Stimulated activated naive CD4-positive, alpha-beta T cell (primary cell): ENCODE results near the gene ZDHHC7.

ENCODE experiments used
- DNase-seq, 6 experiments: peaks; one replicate each; lab custom pipeline; 2025; lab: John Stamatoyannopoulos, UW

ZDHHC7 gene

DNA sequence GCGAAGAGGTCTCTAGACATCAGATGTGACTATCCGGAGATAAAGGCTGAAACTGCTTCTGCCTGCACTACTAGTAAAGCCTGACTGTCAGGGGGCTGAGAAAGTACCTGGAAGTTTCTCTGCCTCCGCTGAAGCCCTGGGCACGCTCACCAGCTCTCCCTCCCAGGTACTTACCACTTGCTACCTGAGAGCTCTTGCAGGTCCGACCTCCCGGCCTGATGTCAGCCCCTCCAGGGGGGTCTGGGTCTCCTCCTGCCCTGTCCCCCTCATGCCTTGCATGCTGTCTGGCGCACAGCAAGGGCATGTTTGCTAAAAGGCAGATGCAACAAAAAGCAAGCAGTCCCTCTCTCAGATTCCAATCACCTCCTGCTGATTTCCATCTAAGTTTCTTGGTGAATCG lies 17.4 kb downstream of the ZDHHC7 start:
- DNase-seq: no peak

DNA sequence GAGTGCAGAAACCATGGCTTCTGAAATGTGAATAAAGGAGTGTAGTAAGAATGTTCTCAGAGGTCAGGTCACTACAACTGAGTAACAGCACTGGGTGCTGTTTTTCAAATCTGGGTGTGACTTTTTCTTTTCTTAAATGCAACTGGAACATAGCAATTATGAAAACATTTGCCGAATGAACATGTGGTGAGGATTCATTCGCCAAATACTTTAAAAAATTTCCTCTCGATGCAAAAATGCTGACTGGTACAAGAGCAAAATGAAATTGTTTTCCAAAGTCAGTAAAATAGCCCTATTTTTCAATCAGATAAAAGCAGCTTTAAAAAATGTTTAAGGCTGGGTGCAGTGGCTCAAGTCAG lies 18.6 kb downstream of the ZDHHC7 start:
- DNase-seq: no peak

DNA sequence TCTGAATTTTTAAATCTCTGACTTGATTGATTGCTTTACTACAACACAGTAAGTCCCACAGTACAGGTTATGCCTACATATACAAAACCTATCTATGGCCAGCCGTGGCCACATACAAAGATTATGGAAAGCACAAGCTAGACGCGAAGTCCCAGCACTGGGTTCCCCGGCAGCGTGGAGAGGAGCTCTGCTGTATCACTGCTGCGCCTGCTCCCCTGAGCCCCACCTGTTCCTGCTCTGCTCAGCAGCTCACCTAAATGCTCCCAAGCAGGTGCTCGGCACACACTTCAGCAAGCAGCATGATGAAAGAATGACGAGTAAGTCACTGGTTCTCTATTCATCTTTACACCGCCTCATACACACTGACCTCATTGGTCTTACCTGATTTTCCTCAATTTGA lies 20.6 kb downstream of the ZDHHC7 start:
- DNase-seq: no peak

DNA sequence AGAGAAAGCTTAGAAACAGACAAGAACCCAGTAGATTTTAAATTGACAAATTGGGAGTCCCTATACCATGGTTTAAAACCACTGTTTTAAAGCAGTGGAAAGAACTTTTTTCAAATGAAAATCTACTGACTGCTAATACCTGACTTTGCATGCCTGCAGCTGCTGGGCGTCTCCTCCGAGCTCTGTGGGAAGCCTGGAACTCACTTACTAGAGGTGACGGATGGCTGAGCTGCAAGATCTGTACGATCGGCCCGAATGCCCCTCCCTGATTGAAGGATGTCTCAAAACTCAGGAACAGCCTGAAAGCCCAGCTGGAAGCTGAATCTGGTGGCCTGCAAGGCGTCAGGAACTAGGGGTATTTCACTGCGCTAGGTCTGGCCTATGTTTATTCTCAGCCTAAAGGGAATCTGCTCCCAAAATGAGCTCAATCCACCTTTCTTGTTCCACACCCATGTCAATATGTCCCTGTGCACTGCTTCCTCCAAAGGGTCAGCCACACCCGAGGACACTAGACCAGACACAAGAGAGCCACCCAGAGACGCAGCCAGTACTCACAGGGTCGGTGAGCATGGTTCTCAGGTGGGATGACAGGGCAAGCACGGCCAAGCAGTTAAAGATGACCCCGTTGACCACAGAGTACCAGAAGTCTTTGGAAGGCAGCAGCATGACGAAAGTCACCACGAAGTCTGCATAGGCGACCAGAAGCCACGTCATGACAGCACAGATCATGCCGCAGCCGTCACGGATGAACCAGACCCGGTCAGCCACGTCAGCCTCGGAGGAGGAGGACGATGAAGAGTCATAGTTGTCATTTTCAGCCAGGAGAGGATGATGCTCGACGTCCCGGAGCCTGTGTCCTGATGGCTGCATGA lies 21.4 kb downstream of the ZDHHC7 start:
- DNase-seq: no peak

DNA sequence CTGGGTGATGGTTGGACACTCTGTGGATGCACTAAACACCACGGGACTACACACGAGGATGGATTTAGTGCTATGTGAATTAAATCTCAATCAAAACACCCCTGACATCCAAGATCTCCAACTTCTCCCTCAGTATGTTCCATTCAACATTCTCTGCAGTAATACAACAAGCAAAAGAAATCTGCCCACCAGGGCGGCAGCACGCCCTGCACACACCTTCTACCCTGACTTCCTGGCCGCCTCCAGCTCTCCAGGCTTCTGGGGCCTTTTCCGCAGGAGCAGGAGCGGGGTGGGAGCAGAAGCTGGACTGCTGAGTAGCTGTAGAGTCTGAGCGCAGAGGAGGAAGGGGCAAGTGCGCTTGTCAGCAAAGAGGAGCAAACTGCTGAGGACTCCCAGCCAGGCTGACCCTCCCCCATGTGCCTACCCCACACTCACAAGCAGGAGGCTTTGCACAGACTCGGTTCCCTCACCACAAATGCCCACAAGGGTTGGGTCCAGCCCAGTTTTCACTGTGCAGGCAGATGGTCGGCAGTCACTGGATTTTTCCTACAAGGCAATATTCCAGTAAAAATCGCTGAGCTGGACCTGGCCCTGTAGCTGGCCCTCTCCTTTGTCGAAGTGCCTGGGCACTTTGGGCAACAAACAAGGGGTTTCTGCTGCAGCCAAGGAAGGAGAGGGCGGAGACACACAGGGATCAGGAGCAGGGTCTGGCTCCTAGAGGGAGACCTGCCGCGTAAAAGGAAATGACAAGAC lies 22.8 kb downstream of the ZDHHC7 start:
- no peak for DNase-seq

DNA sequence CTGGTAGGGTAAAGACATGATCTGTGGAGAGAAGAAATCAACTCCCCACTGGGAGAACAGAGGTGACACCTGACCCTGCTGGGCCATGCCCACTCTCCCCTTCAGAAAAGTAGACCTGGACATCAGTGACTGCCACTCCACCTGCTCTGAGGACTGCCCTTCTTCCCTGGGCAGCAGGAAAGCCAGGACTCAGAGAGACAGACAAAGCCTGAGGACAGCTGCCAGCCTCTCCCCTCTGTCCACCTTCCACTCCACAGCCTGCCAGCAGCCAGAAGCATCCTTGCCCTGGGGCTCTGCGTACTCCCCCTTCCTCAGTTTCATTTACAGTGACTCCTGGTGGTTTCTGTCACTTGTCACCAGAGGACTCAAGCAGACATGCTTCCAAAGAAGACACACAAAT lies 24.5 kb downstream of the ZDHHC7 start:
- DNase-seq: no peak

DNA sequence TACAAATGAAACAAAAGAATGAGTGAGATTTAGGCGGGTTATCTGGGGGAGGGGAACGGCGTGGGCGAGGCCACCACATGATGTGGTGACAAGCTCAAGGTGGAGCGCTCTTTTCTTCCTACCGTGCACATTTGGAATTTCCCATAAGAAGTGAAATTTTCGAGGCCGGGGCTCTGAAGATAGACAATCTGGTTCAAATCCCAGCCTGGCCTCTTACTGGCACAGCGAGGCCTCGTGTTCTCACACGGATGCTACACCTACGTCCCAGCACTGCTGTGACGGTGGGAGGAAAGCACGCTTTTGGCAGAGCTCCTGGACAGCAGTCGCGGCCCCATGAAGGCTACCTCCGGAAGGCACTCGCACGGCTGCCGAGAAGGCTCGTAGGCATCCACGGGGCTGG lies 25.2 kb downstream of the ZDHHC7 start:
- no peak for DNase-seq

DNA sequence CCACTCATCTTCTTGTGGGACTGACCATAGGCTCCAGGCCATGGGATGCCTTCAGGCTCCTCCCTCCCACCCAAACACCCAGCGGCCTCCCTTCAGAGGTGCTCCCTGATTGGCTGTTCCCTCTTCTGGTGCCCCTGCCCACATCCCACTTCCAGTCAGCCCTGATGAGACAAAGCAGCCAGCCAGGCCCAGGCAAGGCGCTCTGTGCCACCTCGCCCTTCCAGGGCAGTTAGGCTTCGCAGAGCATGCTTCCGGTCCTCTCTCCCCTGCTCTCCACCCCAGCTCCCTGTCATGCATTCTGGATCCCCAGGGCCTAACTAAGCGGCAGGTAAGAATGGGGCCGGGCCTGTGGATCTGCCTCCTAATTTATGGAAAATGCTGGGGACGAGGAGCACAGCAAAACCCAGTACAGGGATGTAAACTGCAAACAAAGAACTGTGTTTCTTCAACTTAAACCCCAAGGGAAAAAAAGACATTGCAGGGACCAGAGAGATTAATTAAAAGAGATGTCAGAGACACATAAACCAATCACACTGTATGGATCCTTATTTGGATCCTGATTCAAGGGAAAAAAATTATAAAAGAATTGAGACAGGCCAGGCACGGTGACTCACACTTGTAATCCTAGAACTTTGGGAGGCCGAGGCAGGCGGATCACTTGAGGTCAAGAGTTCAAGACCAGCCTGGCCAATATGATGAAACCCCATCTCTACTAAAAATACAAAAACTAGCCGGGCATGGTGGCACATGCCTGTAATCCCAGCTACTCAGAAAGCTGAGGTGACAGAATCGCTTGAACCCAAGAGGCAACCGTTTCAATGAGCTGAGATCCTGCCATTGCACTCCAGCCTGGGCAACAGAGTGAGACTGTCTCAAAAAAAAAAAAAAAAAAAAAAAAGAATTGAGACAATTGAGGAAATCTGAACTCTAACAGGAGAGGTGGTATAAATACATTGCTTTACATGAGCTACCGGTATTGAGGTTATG lies 26.0 kb downstream of the ZDHHC7 start:
- no peak for DNase-seq

DNA sequence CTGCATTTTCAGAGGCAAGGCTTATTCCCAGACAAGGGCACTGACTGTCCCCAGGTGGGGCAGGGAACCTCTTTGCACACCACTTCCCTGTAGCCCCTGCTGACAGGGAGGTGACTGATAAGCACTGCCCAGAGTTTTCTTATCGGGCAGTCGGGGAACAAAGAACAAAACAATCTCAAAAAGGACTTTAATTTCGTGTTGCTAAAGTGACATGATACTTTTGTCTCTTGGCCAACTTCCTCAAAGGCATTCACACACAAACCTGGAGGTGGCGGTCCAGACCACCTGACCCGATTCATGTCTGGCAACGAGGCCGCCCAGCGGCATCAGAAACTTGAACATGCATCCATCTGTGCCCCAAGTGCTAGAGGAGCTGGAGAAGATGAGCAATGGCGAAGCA lies 28.9 kb downstream of the ZDHHC7 start:
- no peak for DNase-seq

DNA sequence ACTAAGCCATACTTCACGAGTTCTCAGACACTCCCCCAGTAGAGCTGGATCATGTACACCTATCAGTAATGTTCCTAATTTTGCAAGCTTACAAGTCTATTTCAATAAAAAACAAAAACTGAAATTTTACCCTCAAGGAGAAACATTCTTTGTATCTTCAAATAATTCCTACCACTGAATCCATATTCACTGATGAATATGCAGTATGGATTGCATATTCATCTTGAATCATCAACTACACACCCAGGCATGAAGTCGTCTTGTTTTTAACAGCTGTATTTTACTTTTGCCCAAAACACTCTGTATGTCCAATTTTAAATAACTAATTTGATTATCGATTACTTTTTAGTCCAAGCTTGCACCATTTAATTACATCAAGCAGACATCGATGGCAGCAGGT lies 31.8 kb downstream of the ZDHHC7 start:
- DNase-seq: no peak

DNA sequence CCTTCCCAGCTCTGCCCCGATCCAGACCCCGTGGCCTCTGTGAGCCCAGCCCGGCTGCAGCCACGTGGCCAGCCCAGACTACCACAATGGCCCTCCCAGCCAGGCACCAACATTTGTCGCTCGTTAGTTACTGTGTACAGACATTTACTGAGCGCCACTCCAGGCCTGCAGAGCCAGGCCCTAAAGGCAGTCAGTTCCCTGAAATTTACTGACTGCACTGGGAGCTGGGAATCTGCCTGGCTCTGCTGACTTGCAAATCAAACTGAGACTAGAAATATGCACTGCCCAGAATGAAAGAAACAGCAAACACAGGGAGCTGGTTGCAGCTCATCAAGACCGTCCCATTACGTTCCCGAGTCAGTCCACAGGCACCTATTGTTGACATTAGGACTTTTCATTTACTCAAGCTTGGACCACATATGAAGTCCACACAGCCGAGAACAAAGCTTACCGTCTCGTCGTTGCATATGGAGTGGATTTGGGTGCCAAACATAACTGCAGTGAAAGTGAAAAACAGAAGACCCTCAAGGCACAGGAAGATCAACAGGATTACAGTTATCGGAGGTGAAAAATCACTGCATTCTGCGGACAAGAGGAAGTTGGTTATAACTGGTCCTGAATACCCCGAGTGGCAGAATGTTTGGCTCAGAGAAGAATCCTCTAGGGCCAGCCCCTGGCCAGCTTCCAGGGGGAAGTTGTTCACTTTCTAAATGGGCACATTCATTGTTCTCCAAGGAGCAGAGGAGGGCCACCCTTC lies 34.5 kb downstream of the ZDHHC7 start:
- no peak for DNase-seq

DNA sequence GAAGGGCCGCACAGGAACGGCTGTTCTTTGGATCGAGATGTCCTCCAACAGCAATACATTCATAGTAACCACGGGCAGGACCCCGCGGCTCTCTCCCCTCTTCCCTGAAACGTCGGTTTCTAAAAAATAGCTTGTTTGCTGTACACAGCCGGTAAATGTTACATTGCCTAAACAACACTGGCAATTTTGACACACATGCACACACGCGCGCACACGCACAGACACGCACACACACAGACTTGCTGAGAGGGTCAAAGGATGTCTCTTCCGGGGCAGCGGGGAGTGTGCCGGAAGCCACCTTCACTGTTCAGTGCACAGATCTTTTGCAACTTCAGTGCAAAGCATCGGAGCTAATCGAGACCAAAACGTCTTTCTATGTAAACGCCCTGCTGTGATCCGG lies 35.8 kb downstream of the ZDHHC7 start:
- no peak for DNase-seq

DNA sequence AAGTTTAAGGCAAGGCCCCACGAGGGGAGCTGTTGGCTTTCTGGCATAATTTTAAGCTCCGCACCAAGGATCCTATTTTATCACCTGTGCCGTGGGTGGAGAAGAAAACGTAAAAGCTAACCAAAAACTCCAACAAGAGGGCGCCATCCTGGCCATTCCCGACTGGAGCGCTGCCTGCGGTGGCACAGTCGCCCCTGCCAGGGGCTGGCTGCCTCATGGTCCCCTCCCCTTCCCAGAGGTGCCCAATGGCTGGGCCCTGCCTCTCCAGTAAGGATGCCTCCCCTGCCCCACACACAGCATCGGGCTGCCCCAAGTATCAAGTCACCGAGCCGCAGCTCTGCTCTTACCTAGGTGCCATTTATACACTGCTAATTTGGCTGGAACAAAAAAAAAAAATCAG lies 36.3 kb downstream of the ZDHHC7 start:
- no peak for DNase-seq

DNA sequence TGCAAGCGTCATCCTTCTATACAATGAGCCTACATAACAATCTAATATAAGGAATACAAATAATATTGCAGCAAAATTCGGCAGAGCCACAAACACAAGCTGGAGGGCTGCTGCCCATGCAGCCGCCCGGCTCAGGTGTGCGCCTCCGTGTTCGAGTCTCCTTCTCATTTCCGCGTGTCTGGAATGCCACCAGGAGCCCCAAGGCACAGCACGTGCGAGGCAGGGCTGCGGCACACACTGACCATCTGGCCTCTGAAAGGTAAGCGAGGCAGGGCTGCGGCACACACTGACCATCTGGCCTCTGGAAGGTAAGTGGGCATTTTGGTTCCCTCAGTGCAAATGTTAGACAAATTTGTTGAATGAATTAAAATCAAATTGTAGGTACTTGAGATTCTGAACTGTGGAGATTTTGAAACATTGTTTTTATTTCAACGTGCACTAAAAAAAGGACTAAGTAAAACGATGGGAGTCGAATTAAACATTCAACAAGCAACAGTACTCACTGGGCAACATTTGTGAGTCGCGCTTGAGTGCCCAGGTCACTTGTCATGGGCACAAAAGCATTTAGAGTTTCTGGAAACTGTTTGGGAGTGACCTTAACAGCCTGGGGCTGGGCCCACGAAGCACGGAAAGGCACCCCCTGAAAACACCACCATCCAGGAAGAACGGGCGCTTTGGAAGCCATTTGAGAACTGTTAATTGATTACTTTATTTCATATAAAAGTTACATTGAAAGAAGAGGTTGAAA lies 37.4 kb downstream of the ZDHHC7 start:
- DNase-seq: no peak

DNA sequence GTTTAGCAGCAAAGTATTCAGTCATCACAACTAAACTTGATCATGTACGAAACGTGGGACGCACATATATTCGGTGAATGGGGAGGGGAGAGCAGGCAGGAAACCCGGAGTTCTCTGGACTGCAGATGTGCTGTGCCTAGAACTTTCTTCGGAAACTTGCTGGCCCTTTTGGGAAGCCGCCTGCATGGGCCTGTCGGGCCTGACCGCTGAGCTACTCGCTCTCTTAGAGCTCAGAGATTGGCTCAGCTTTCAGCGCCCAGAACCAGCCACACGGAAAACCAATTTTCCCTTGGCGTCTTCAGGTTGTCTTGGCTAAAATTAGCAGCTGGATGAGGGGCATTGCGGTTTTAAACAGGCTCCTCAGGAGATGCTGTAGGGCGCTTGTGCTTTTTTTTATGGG lies 38.1 kb downstream of the ZDHHC7 start:
- no peak for DNase-seq

DNA sequence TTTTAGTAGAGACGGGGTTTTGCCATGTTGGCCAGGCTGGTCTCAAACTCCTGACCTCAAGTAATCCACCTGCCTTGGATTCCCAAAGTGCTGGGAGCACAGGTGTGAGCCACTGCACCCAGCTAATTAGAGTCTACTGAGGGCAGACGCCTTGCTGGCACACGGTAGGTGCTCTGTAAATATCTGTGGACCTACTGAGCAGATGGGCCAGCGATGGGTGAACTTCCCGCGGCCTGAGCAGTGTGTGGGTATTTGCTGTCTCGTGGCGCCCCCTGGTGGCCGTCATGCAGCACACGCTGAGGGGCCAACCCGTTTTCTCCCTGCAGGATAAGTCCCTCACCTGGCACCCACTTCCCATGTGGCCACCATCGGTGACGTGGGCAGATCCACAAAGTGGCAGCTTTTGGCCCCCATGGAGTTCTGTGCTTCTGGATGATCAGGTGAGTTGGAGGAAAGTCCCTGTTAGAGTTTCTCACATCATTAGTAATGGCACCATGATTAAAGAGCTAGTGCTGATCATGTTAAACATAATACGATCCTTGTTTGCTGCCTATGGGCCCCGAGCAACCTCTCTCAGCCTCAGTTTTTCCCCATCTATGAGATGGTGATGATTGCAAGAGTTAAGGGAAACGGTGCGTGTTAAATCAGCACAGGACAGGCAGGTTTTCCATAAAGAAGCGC lies 40.7 kb downstream of the ZDHHC7 start:
- peak; percentile 48 to 80 (median 72) for DNase-seq

DNA sequence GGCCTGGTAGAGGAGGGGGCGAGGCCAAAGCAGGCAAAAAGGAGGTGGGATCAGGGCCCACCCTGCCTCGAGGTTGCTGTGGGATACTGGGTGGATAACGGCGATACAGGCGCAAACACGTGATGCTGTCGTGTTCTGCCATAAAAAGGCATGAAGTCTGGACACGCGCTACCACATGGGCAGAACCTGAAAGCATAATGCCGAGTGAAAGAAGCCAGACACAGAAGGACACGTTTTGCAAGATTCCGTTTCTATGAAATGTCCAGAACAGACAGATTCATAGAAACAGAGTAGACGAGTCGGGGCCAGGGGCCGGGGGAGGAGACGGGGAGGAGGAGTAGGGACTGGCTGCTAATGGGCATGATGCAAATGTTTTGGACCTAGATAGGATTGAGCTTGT lies 43.5 kb downstream of the ZDHHC7 start:
- DNase-seq: no peak

DNA sequence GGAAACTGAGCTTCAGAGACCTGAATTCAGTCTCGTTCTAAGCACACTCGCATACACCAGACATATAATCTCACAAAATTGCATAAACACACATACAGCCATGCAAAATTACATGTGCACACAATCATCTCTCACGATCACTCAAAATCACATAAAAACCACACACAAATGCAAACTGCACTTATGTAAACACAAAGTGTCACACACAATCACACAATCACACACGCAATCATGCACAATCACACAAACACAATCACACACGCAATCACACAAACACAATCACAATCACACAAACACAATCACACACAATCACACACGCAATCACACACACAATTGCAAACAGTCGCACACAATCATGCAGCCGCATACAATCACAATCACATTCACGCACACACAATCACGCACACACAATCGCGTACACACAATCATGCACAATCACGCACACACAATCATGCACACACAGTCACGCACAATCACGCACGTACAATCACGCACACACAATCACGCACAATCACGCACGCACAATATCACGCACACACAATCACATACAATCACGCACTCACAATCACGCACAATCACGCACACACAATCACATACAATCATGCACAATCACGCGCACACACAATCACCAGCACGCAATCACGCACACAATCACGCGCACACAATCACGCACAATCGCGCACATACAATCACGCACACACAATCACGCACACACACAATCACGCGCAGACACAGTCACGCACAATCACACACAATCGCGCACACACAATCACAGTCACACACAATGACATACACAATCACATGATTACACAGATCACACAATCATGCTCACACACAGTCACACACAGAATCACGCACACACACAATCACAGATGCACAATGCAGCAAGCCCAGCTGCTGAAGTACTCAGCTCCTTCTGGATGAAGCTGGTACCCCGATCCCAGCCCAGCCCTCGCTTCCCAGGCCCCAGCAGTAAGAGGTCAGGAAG lies 45.6 kb downstream of the ZDHHC7 start:
- no peak for DNase-seq
